Jurkat, Clone E6-1 (cell line): ENCODE data around the gene SUPT20H.

Experiments
- DNase-seq: peaks from one replicate; pipeline ENCODE4 v3.0.0-alpha.2; 2011; ENCODE audit warnings: low read depth, low spot score
- H3K4me3 ChIP-seq: 2 replicates; pipeline ENCODE4 v1.5.1; 2011; ENCODE audit warnings: mild to moderate bottlenecking, low read length, control low read depth, moderate library complexity

SUPT20H gene

GRCh38 chr13:36959456-36960116, 99.9 kb downstream of the SUPT20H start:
- no peak for DNase-seq

More at GRCh38 chr13:36959456-36960116, 99.9 kb downstream of the SUPT20H start:
- no peak overlapping the region for H3K4me3 ChIP-seq
